Measurements from ENCODE around the gene RBFOX1.

Gene RBFOX1

GRCh38 chr16:7325834-7326233 lies 6.8 kb upstream of the RBFOX1 start:
- in situ Hi-C loops (cut with MboI; ENCODE audit: low pct_unique_long_range_greater_than_20kb, low sequenced_read_pairs, unreplicated experiment): no loop called here
- TF ChIP-seq CTCF (IDR thresholded peaks at IDR 0.05; ENCODE audit: extremely low read depth, insufficient read depth, missing control alignments): no peak
- DNase-seq (ENCODE audit: low spot score): no peak

- in situ Hi-C loops (cut with MboI; ENCODE audit: low pct_unique_long_range_greater_than_20kb, low sequenced_read_pairs, unreplicated experiment): no loop called here
- TF ChIP-seq CTCF (IDR thresholded peaks at IDR 0.05; ENCODE audit: extremely low read depth, insufficient read depth, missing control alignments): no peak
- no peak for DNase-seq (ENCODE audit: low spot score)
These were observed 1.9 kb upstream of the RBFOX1 start for GRCh38 chr16:7330709-7331108.

GRCh38 chr16:7331997-7332396 lies 648 bp upstream of the RBFOX1 start:
- in situ Hi-C loops (cut with MboI; ENCODE audit: low pct_unique_long_range_greater_than_20kb, low sequenced_read_pairs, unreplicated experiment): no loop called here
- no peak for TF ChIP-seq CTCF (IDR thresholded peaks at IDR 0.05; ENCODE audit: extremely low read depth, insufficient read depth, missing control alignments)
- DNase-seq (ENCODE audit: low spot score): no peak

- TF ChIP-seq CTCF (IDR thresholded peaks at IDR 0.05; ENCODE audit: extremely low read depth, insufficient read depth, missing control alignments): no peak
- in situ Hi-C loops (cut with MboI; ENCODE audit: low pct_unique_long_range_greater_than_20kb, low sequenced_read_pairs, unreplicated experiment): no loop called here
- DNase-seq (ENCODE audit: low spot score): no peak
These were observed 608 bp downstream of the RBFOX1 start for GRCh38 chr16:7333180-7333725.

GRCh38 chr16:7334801-7335560 lies 2.3 kb downstream of the RBFOX1 start:
- no peak for DNase-seq (ENCODE audit: low spot score)
- in situ Hi-C loops (cut with MboI; ENCODE audit: low pct_unique_long_range_greater_than_20kb, low sequenced_read_pairs, unreplicated experiment): no loop called here
- TF ChIP-seq CTCF (IDR thresholded peaks at IDR 0.05; ENCODE audit: extremely low read depth, insufficient read depth, missing control alignments): no peak

- no peak for TF ChIP-seq CTCF (IDR thresholded peaks at IDR 0.05; ENCODE audit: extremely low read depth, insufficient read depth, missing control alignments)
- DNase-seq (ENCODE audit: low spot score): no peak
- in situ Hi-C loops (cut with MboI; ENCODE audit: low pct_unique_long_range_greater_than_20kb, low sequenced_read_pairs, unreplicated experiment): no loop called here
These were observed 3.5 kb downstream of the RBFOX1 start for GRCh38 chr16:7335991-7336634.
